Caco-2 (cell line): ENCODE data around the gene DEFB132. TPM values are rescaled to one million over a fixed set of nuclear protein-coding genes. Genes with fewer than 3 reads are reported as not detected.

Source experiments
- BruUV-seq: library from RNA; stranded (reverse); fragments of 400-500 nt; replicated peaks from 2 replicates; lab custom pipeline; 2021; lab: Mats Ljungman, UMichigan
- CTCF ChIA-PET: fragments of 300-600 bp; sonication (Branson Sonifier 250); formaldehyde crosslinking; loops from one replicate; lab custom pipeline; 2022; ENCODE audit warnings: antibody characterized with exemption; lab: Charles Lee
- POLR2A ChIA-PET: fragments of 300-600 bp; sonication (Branson Sonifier 250); formaldehyde crosslinking; loops from one replicate; lab custom pipeline; 2022; ENCODE audit warnings: antibody characterized with exemption; lab: Charles Lee
- DNase-seq, 2 experiments: peaks; one replicate each; pipeline versions ENCODE4 v3.0.0 to v3.0.0-alpha.2; 2020 to 2022
- H3K27me3 ChIP-seq: replicated peaks from 2 replicates; pipeline ENCODE4 v1.6.0; 2011; ENCODE audit warnings: low read length; ENCODE audit not compliant: control insufficient read depth, insufficient read depth
- H3K36me3 ChIP-seq: 2 replicates; pipeline ENCODE4 v1.5.1; 2011; ENCODE audit warnings: low read length; ENCODE audit not compliant: control insufficient read depth, insufficient read depth
- H3K4me1 ChIP-seq: fragments of 250-450 bp; sonication (Bioruptor Pico); 2 replicates; pipeline ENCODE4 v1.5.1; 2020; ENCODE audit warnings: mild to moderate bottlenecking
- H3K4me3 ChIP-seq: 2 replicates; pipeline ENCODE4 v1.5.1; 2011; ENCODE audit warnings: low read depth, mild to moderate bottlenecking, control low read depth, low read length
- H3K9me3 ChIP-seq: fragments of 250-450 bp; sonication (Bioruptor Pico); 2 replicates; pipeline ENCODE4 v1.5.1; 2020; ENCODE audit warnings: mild to moderate bottlenecking, moderate library complexity
- H3K27ac Mint-ChIP-seq: one replicate; pipeline ENCODE4 v1.8.0; 2022; ENCODE audit warnings: mixed read lengths; ENCODE audit not compliant: unreplicated experiment
- H3K27me3 Mint-ChIP-seq: one replicate; pipeline ENCODE4 v1.8.0; 2022; ENCODE audit warnings: mixed read lengths; ENCODE audit not compliant: insufficient read depth, unreplicated experiment
- H3K36me3 Mint-ChIP-seq: one replicate; pipeline ENCODE4 v1.8.0; 2022; ENCODE audit warnings: mild to moderate bottlenecking, mixed read lengths; ENCODE audit not compliant: insufficient read depth, unreplicated experiment
- H3K4me1 Mint-ChIP-seq: one replicate; pipeline ENCODE4 v1.8.0; 2022; ENCODE audit warnings: low read depth, mixed read lengths; ENCODE audit not compliant: unreplicated experiment
- H3K4me3 Mint-ChIP-seq: one replicate; pipeline ENCODE4 v1.8.0; 2022; ENCODE audit warnings: mild to moderate bottlenecking, moderate library complexity, mixed read lengths; ENCODE audit not compliant: unreplicated experiment
- H3K9me3 Mint-ChIP-seq: one replicate; pipeline ENCODE4 v1.8.0; 2022; ENCODE audit warnings: mixed read lengths; ENCODE audit not compliant: unreplicated experiment
- intact Hi-C: fragments of 100-400 bp; cut with micrococcal nuclease; formaldehyde crosslinking; loops from one replicate; pipeline ENCODE4 v1.10.0; 2022; ENCODE audit not compliant: unreplicated experiment
- total RNA-seq: library from RNA; stranded (reverse); gene quantifications from 2 replicates; pipeline ENCODE4 v1.2.3, GENCODE V29; 2022
- TF ChIP-seq, protein P1 (sequence below), 2 experiments: fragments of 200-600 bp in 1 of 2; IDR thresholded peaks; 1 replicate in 1 of 2; 2 replicates in 1 of 2; pipeline versions ENCODE4 v1.5.1 to v1.8.0; 2011 to 2022; ENCODE audit warnings: antibody characterized with exemption in 1 of 2, control low read depth in 1 of 2, inconsistent platforms in 1 of 2, low read depth in 1 of 2, low read length in 1 of 2, mild to moderate bottlenecking in 1 of 2, moderate library complexity in 1 of 2; ENCODE audit not compliant: insufficient read depth in 1 of 2, severe bottlenecking in 1 of 2, unreplicated experiment in 1 of 2

DEFB132 gene
- total RNA-seq, 1 experiment from 2014 or later = not detected

- BruUV-seq = no TSS peak
- intact Hi-C loops = loop anchor here (1.0 kb wide), 1 partner anchor 27 kb away; the partner anchor contains the start of gene SOX12
- Mint-ChIP-seq H3K4me1 (peaks cover 13% of the 10 kb centered on the region), H3K4me3 (peak overlapping the region; percentile 95), H3K9me3 (no peaks in the 10 kb centered on the region), H3K27ac (peak overlapping the region; percentile 99), H3K36me3 (peaks cover 32% of the 10 kb centered on the region), H3K27me3 (no peaks in the 10 kb centered on the region)
- H3K4me1 ChIP-seq = peaks cover 19% of the 10 kb centered on the region; the same call in 1 of the 2 replicates
- no peaks in the 10 kb centered on the region for H3K9me3 ChIP-seq
- peak; percentile 63 to 71 for DNase-seq
- TF ChIP-seq, protein P1, sequence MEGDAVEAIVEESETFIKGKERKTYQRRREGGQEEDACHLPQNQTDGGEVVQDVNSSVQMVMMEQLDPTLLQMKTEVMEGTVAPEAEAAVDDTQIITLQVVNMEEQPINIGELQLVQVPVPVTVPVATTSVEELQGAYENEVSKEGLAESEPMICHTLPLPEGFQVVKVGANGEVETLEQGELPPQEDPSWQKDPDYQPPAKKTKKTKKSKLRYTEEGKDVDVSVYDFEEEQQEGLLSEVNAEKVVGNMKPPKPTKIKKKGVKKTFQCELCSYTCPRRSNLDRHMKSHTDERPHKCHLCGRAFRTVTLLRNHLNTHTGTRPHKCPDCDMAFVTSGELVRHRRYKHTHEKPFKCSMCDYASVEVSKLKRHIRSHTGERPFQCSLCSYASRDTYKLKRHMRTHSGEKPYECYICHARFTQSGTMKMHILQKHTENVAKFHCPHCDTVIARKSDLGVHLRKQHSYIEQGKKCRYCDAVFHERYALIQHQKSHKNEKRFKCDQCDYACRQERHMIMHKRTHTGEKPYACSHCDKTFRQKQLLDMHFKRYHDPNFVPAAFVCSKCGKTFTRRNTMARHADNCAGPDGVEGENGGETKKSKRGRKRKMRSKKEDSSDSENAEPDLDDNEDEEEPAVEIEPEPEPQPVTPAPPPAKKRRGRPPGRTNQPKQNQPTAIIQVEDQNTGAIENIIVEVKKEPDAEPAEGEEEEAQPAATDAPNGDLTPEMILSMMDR (IDR thresholded peaks at IDR 0.05; ENCODE audit: insufficient read depth in 1 of 2, low read depth in 1 of 2, low read length in 1 of 2, severe bottlenecking in 1 of 2, unreplicated experiment in 1 of 2) = no peak
- H3K4me3 ChIP-seq = peak overlapping the region; percentile 64
- H3K36me3 ChIP-seq = peaks cover 4% of the 10 kb centered on the region
- POLR2A ChIA-PET = interaction anchor here (0.5 to 2.9 kb wide), 3 partner anchors 26 to 42 kb away, joined by 4 to 12 read pairs (median 5); partner anchors contain the start of gene SOX12
- CTCF ChIA-PET = interaction anchor here (0.7 to 1.2 kb wide), 3 partner anchors 13 to 33 kb away, joined by 3 to 6 read pairs (median 6); no protein-coding TSS in a partner anchor
- no peaks in the 10 kb centered on the region for H3K27me3 ChIP-seq
These were observed 40.6 kb downstream of the DEFB132 start for GRCh38 chr20:297925-298775.

DNA sequence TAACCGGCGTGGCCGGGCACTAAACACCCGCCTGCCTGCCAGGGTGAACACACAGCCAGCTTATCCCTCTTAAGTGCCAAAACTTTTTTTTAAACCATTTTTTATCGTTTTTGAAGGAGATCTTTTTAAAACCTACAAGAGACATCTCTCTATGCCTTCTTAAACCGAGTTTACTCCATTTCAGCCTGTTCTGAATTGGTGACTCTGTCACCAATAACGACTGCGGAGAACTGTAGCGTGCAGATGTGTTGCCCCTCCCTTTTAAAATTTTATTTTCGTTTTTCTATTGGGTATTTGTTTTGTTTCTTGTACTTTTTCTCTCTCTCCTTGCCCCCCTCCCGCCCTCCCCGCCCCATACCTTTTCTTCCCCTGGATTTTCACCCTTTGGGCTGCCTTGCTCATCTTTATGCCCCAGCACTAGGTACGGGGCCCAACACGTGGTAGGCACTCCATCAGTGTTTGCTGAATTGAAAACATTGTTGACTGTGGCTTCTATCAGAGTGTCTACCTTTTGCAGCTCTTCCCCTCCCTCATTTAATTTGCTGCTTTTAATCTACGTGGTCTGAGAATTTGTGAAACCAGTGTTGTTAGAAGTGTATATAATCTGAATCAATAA lies 41.4 kb downstream of the DEFB132 start:
- peaks cover 19% of the 10 kb centered on the region; the same call in 1 of the 2 replicates for H3K4me1 ChIP-seq
- H3K27me3 ChIP-seq = no peaks in the 10 kb centered on the region
- POLR2A ChIA-PET = interaction anchor here (0.5 to 2.9 kb wide), 2 partner anchors 26 to 41 kb away, joined by 5 to 12 read pairs; partner anchors contain the start of gene SOX12
- Mint-ChIP-seq H3K4me3 (peak overlapping the region; percentile 95), H3K36me3 (peaks cover 32% of the 10 kb centered on the region), H3K9me3 (no peaks in the 10 kb centered on the region), H3K27ac (peak overlapping the region; percentile 99), H3K4me1 (peaks cover 13% of the 10 kb centered on the region), H3K27me3 (no peaks in the 10 kb centered on the region)
- intact Hi-C loops = no loop called here
- H3K36me3 ChIP-seq = peaks cover 4% of the 10 kb centered on the region
- no TSS peak for BruUV-seq
- CTCF ChIA-PET = interaction anchor here (1.2 kb wide), 1 partner anchor 32 kb away, joined by 3 read pairs; no protein-coding TSS in a partner anchor
- H3K9me3 ChIP-seq = no peaks in the 10 kb centered on the region
- TF ChIP-seq, protein P1 (IDR thresholded peaks at IDR 0.05; ENCODE audit: insufficient read depth in 1 of 2, low read depth in 1 of 2, low read length in 1 of 2, severe bottlenecking in 1 of 2, unreplicated experiment in 1 of 2) = no peak
- H3K4me3 ChIP-seq = peak overlapping the region; percentile 64
- DNase-seq = no peak

- H3K27me3 Mint-ChIP-seq = no peaks in the 10 kb centered on the region
- no peak overlapping the region for H3K4me3 ChIP-seq
- peaks cover 32% of the 10 kb centered on the region for H3K36me3 Mint-ChIP-seq
- ChIA-PET CTCF (no interaction called here), POLR2A (no interaction called here)
- no peaks in the 10 kb centered on the region for H3K27me3 ChIP-seq
- H3K4me3 Mint-ChIP-seq = peak overlapping the region; percentile 95
- H3K4me1 Mint-ChIP-seq = peaks cover 13% of the 10 kb centered on the region
- TF ChIP-seq, protein P1 (IDR thresholded peaks at IDR 0.05; ENCODE audit: insufficient read depth in 1 of 2, low read depth in 1 of 2, low read length in 1 of 2, severe bottlenecking in 1 of 2, unreplicated experiment in 1 of 2) = no peak
- H3K9me3 ChIP-seq = no peaks in the 10 kb centered on the region
- H3K27ac Mint-ChIP-seq = no peak overlapping the region
- no peaks in the 10 kb centered on the region for H3K9me3 Mint-ChIP-seq
- intact Hi-C loops = no loop called here
- DNase-seq = no peak
- BruUV-seq = no TSS peak
- peaks cover 19% of the 10 kb centered on the region; the same call in 1 of the 2 replicates for H3K4me1 ChIP-seq
- peaks cover 4% of the 10 kb centered on the region for H3K36me3 ChIP-seq
These were observed 42.9 kb downstream of the DEFB132 start for GRCh38 chr20:300345-300990.
